Stimulated activated CD4-positive, alpha-beta T cell treated with anti-CD3 and anti-CD28 coated beads, Interleukin-4, amount 100 ng/mL, for 48 hours (primary cell): ENCODE data around the gene SPAG5.
A peak's percentile ranks its signal among the peaks of the same experiment; 100 is the strongest.

Source experiments
- DNase-seq, 2 donors: peaks; one replicate each; pipeline ENCODE4 v3.0.0-alpha.2; 2020; ENCODE audit warnings: low read depth in 2 of 2

Gene SPAG5

GRCh38 chr17:28598799-28599310, at the start of gene SPAG5:
Gene SPAG5, minus strand, starts transcription at chr17:28599025. Its CDS starts 79 bp downstream, at chr17:28598946.
- peak; percentile 89 to 92 for DNase-seq

- no peak for DNase-seq
These were observed 47.4 kb upstream of the SPAG5 start for GRCh38 chr17:28646039-28646754.

GRCh38 chr17:28645576-28645939, 46.7 kb upstream of the SPAG5 start:
- no peak for DNase-seq

- DNase-seq, result peak; percentile 92 to 95
These were observed 46.2 kb upstream of the SPAG5 start, which contains the start of gene BLTP2 for GRCh38 chr17:28644787-28645575. Gene BLTP2, minus strand, starts transcription at chr17:28645158. Its CDS starts 102 bp downstream, at chr17:28645056.

- DNase-seq, result no peak
These were observed 45.4 kb upstream of the SPAG5 start for GRCh38 chr17:28643983-28644786.

GRCh38 chr17:28641579-28641978, 42.8 kb upstream of the SPAG5 start:
- no peak for DNase-seq

- no peak for DNase-seq
These were observed 36.7 kb upstream of the SPAG5 start for GRCh38 chr17:28635506-28635905.

GRCh38 chr17:28634206-28634865, 35.5 kb upstream of the SPAG5 start:
- no peak for DNase-seq

- DNase-seq, result no peak
These were observed 28.0 kb upstream of the SPAG5 start for GRCh38 chr17:28626818-28627217.

- no peak for DNase-seq
These were observed 25.3 kb upstream of the SPAG5 start for GRCh38 chr17:28624148-28624547.

- no peak for DNase-seq
These were observed 24.9 kb upstream of the SPAG5 start for GRCh38 chr17:28623696-28624095.

GRCh38 chr17:28622186-28622585, 23.4 kb upstream of the SPAG5 start:
- no peak for DNase-seq

GRCh38 chr17:28620010-28620409, 21.2 kb upstream of the SPAG5 start:
- DNase-seq, result no peak

GRCh38 chr17:28618464-28618863, 19.6 kb upstream of the SPAG5 start:
- no peak for DNase-seq

- DNase-seq, result no peak
These were observed 17.5 kb upstream of the SPAG5 start for GRCh38 chr17:28616281-28616680.

GRCh38 chr17:28615260-28615940, 16.6 kb upstream of the SPAG5 start:
- DNase-seq, result no peak

GRCh38 chr17:28613931-28614381, 15.1 kb upstream of the SPAG5 start, which contains the start of gene RSKR:
Gene RSKR, minus strand, starts transcription at chr17:28614185. Its CDS starts 24 bp downstream, at chr17:28614161.
- DNase-seq, result no peak

GRCh38 chr17:28612936-28613872, 14.4 kb upstream of the SPAG5 start:
- DNase-seq, result peak in 1 of 2 donors; percentile 11

- no peak for DNase-seq
These were observed 13.7 kb upstream of the SPAG5 start for GRCh38 chr17:28612531-28612930.

- DNase-seq, result no peak
These were observed 11.6 kb upstream of the SPAG5 start for GRCh38 chr17:28610376-28610775.
